Prostate gland (tissue), 2 donors: ENCODE measurements around the gene EFCAB14.

Experiments
- POLR2A ChIP-seq: fragments of 450-650 bp; IDR thresholded peaks from one replicate; pipeline ENCODE4 v1.6.1; 2016; ENCODE audit warnings: antibody characterized with exemption, mild to moderate bottlenecking
- POLR2AphosphoS5 ChIP-seq: sonication (generic); formaldehyde crosslinking; IDR thresholded peaks from one replicate; pipeline ENCODE4 v1.6.1; 2017; ENCODE audit warnings: antibody characterized with exemption
- TF ChIP-seq, protein P1 (sequence below), 4 experiments: fragments of 200-600 bp in 2 of 4; fragments of 450-650 bp in 2 of 4; sonication (generic) in 2 of 4; IDR thresholded peaks; 1 replicate in 3 of 4; 2 replicates in 1 of 4; pipeline ENCODE4 v1.5.1; 2016 to 2019; ENCODE audit warnings: antibody characterized with exemption in 4 of 4, mild to moderate bottlenecking in 2 of 4, moderate library complexity in 2 of 4

- TF ChIP-seq POLR2A (no peak), POLR2AphosphoS5 (no peak)
- TF ChIP-seq, protein P1, sequence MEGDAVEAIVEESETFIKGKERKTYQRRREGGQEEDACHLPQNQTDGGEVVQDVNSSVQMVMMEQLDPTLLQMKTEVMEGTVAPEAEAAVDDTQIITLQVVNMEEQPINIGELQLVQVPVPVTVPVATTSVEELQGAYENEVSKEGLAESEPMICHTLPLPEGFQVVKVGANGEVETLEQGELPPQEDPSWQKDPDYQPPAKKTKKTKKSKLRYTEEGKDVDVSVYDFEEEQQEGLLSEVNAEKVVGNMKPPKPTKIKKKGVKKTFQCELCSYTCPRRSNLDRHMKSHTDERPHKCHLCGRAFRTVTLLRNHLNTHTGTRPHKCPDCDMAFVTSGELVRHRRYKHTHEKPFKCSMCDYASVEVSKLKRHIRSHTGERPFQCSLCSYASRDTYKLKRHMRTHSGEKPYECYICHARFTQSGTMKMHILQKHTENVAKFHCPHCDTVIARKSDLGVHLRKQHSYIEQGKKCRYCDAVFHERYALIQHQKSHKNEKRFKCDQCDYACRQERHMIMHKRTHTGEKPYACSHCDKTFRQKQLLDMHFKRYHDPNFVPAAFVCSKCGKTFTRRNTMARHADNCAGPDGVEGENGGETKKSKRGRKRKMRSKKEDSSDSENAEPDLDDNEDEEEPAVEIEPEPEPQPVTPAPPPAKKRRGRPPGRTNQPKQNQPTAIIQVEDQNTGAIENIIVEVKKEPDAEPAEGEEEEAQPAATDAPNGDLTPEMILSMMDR (IDR thresholded peaks at IDR 0.05), result no peak
Measured at GRCh38 chr1:46689356-46689755, 29.6 kb downstream of the EFCAB14 start.
